ENCODE results near the gene RTBDN.

RTBDN gene

GRCh38 chr19:12791345-12792050 lies 42.9 kb downstream of the RTBDN start, which contains the start of gene JUNB:
Gene JUNB (plus strand): TSS chr19:12791486. CDS start chr19:12791772, 286 bp downstream.
- DNase-seq, result peak; percentile 73

- DNase-seq, result no peak
Measured at GRCh38 chr19:12790628-12791344, 43.6 kb downstream of the RTBDN start.

- peak; percentile 43 for DNase-seq
Measured at GRCh38 chr19:12789904-12790619, 44.3 kb downstream of the RTBDN start.

- no peak for DNase-seq
Measured at GRCh38 chr19:12789098-12789903, 45.1 kb downstream of the RTBDN start.

- DNase-seq, result peak; percentile 38
Measured at GRCh38 chr19:12788682-12789097, 45.7 kb downstream of the RTBDN start.

GRCh38 chr19:12788042-12788681 lies 46.2 kb downstream of the RTBDN start:
- DNase-seq, result peak; percentile 20

- no peak for DNase-seq
Measured at GRCh38 chr19:12787458-12787857, 46.9 kb downstream of the RTBDN start.

GRCh38 chr19:12786952-12787351 lies 47.4 kb downstream of the RTBDN start:
- no peak for DNase-seq

GRCh38 chr19:12786141-12786870 lies 48.1 kb downstream of the RTBDN start:
- no peak for DNase-seq

GRCh38 chr19:12785431-12786031 lies 48.8 kb downstream of the RTBDN start:
- DNase-seq, result no peak

- no peak for DNase-seq
Measured at GRCh38 chr19:12784871-12785430, 49.4 kb downstream of the RTBDN start.

- DNase-seq, result no peak
Measured at GRCh38 chr19:12784394-12784870, 49.9 kb downstream of the RTBDN start.

GRCh38 chr19:12783849-12784393 lies 50.5 kb downstream of the RTBDN start:
- no peak for DNase-seq

GRCh38 chr19:12783291-12783848 lies 51.0 kb downstream of the RTBDN start:
- DNase-seq, result no peak

- DNase-seq, result peak; percentile 65
Measured at GRCh38 chr19:12782424-12783290, 51.7 kb downstream of the RTBDN start.

GRCh38 chr19:12782174-12782423 lies 52.3 kb downstream of the RTBDN start:
- no peak for DNase-seq

- peak; percentile 29 for DNase-seq
Measured at GRCh38 chr19:12779162-12779993, 55.0 kb downstream of the RTBDN start.

- DNase-seq, result no peak
Measured at GRCh38 chr19:12778905-12779161, 55.5 kb downstream of the RTBDN start.
